Fibroblast of the aortic adventitia (primary cell): ENCODE results near the gene PCK1. TPM values are rescaled to one million over a fixed set of nuclear protein-coding genes. Genes with fewer than 3 reads are reported as not detected.

Experiments
- DNase-seq: peaks from one replicate; pipeline ENCODE4 v3.0.0-alpha.2; 2010; ENCODE audit warnings: low read depth
- H3K4me3 ChIP-seq: 2 replicates; pipeline ENCODE4 v1.5.1; 2011; ENCODE audit warnings: low read depth, mild to moderate bottlenecking, control low read depth, low read length, moderate library complexity
- total RNA-seq: library from RNA; depleted of rRNA; stranded (reverse); fragments of >200 nt; gene quantifications from 2 replicates; pipeline ENCODE4 v1.2.3, GENCODE V29; 2012; ENCODE audit warnings: low replicate concordance
- TF ChIP-seq, protein P1 (sequence below): IDR thresholded peaks from 2 replicates; pipeline ENCODE4 v1.5.1; 2011; ENCODE audit warnings: mild to moderate bottlenecking, low read length, control low read depth, inconsistent platforms; ENCODE audit not compliant: insufficient read depth

PCK1 gene
- total RNA-seq, 1 donor = not detected

DNA sequence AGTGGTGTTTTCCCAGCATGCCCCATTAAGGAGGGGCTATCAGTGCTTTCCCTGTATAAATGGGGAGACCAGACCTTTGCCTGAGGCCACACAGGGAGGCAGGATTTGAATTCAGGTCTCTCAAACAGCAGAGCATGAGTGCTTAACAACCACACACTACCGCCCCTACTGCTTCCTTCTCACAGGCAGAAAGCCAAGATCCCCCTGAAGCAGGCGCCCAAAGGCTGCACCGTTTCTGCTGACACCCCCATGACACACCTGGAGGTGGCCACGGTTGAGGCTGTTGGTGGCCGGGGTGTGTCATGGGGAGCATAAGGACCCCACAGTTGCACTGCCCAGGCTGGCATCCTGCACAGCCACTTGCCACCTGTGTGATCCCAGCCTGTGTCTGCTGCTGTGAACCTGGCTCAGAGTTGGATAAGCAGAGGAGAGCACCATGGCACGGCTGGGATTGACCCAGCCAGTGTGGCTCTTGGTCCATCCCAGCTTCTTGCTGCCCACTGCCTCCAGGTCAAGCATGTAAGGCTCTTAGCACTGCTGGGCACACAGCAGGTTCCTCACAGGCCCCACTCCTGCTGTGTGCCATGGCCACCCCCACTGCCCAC lies 28.3 kb downstream of the PCK1 start:
- H3K4me3 ChIP-seq = no peak overlapping the region
- DNase-seq = no peak
- TF ChIP-seq, protein P1, sequence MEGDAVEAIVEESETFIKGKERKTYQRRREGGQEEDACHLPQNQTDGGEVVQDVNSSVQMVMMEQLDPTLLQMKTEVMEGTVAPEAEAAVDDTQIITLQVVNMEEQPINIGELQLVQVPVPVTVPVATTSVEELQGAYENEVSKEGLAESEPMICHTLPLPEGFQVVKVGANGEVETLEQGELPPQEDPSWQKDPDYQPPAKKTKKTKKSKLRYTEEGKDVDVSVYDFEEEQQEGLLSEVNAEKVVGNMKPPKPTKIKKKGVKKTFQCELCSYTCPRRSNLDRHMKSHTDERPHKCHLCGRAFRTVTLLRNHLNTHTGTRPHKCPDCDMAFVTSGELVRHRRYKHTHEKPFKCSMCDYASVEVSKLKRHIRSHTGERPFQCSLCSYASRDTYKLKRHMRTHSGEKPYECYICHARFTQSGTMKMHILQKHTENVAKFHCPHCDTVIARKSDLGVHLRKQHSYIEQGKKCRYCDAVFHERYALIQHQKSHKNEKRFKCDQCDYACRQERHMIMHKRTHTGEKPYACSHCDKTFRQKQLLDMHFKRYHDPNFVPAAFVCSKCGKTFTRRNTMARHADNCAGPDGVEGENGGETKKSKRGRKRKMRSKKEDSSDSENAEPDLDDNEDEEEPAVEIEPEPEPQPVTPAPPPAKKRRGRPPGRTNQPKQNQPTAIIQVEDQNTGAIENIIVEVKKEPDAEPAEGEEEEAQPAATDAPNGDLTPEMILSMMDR = no peak

DNA sequence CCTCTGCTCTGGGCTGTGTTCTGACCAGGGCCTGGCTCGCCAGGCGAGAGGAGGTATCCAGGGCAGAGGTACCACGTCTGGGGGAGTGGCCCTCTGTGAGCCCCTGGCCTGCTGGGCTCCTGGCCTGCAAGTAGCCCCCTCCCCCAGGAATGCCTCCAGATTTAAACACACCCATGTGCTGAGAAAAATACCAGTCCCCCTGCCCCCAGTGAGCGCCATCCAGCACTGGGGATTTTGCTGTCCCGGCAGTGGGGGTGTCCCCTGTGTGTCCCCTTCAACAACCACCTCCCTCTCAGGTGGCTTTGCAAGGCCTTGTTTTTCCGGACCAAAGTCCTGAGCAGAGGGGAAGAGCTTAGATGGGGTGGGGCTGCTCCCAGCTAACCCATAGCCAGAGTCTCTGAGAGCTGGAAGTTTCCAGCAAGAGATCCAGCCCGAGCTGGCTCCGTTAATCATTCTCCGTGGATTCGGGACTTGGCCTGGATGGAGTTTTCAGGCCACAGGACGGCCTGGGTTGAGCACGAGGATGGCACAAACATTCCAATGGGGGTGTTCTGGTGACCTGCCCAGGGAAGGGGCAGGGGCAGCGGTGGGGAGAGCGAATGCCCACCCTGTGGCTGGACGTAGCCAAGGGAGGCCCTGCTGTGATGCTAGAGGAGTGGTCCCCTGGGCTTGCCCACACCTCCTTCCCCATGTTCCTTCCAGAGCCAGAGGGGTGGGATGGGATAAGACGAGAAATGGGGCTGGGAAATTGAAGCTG lies 29.0 kb downstream of the PCK1 start:
- no peak overlapping the region for H3K4me3 ChIP-seq
- TF ChIP-seq, protein P1 = no peak
- no peak for DNase-seq

DNA sequence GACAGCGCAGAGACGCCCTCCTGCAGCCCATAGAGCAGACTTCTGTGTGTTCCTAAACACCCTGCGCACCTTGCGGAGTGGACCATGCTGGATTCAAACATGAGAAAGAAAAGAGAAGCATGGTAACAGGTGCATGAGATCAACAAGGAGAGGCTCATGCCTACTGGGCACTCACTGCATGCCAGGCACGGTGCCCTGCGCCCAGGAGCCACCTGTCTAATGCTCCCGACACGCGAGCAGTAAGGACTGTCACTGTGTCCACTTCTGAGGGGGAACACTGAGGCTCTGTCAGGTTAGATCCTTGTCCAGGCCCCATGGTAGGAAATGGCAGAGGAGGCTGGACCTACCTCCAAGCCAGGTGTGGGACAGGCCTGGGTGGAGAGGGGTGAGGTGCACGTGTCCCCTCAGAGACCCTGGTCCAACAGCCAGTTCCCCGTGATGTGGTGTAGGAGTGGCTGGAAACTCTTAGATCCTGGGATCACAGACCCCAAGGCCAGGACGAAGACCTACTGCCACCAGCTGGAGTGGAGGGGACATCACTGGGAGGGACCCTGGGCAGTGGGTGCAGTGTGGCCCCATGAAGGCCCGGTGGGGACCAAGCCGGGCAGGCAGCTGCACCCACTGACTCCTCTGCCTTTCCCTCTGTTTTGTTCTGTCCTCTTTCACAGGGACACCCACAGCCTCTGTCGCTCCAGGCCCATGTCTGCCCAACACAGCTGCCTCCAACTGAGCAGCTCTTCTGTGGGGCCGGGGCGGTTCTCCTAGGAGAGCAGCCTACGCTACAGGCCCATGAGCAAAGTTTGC lies 29.8 kb downstream of the PCK1 start:
- no peak for DNase-seq
- TF ChIP-seq, protein P1 = no peak

DNA sequence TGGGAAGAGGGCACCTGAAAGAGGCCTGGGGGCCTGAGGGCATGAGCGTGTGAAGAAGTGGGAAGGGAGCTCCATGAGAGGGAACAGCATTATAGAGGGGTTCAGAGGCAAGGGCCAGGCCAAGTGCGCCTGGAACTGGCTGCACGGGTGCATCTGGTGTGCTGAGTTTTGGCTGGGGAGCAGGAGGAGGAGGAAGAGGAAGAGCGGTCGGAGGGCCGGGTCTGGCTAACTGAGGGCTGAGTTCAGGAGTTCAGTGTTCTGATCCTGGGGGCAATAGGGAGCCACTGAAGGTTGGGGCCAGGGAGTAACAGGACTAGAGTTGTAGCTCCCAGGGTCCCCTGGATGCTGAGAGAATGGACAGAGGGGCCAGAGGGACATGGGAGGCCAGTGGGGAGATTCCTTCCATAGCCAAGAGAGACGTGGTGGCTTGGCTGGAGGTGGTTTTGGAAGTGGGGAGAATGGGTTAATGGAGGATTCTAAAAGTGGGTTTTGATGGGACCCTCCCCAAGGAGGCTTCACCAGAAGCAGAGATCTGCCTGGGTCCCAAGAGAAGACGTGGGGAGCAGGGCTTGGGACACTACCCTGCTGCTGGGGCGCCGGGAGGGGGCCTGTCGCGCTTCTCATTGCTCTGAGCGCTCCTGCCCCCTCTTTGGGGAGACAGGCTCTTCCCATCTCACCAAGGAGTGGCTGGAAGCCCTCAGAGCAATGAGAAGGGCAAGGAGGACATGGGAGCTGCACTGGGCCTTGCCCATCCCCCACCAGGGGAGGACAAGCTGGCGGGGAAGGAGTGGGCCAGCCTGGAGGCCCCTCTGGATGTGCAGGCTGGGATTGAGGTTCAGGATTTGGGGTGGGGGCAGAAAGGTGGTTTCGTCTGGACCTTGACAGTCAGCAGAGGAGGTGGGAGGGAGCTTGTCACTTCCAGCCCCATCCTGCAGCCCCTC lies 30.6 kb downstream of the PCK1 start:
- DNase-seq = no peak
- H3K4me3 ChIP-seq = no peak overlapping the region
- TF ChIP-seq, protein P1 = no peak

More for the DNA sequence above, 29.8 kb downstream of the PCK1 start:
- no peak overlapping the region for H3K4me3 ChIP-seq

GRCh38 chr20:57592263-57593092 lies 31.6 kb downstream of the PCK1 start:
- no peak overlapping the region for H3K4me3 ChIP-seq
- DNase-seq = no peak
- TF ChIP-seq, protein P1 = no peak
